AG04449 (cell line): ENCODE data around the gene SLC5A3.
A peak's percentile ranks its signal among the peaks of the same experiment; 100 is the strongest.

Experiments
- CTCF ChIA-PET: fragments of 350-600 bp; formaldehyde crosslinking; extraction: SDS; loops from one replicate; lab custom pipeline; 2021; ENCODE audit warnings: antibody characterized with exemption; lab: Yijun Ruan, JAX
- POLR2A ChIA-PET: fragments of 400-600, 350-600 bp; formaldehyde crosslinking; extraction: SDS; loops from one replicate; lab custom pipeline; 2020; ENCODE audit warnings: antibody characterized with exemption, inconsistent platforms; lab: Yijun Ruan, JAX
- DNase-seq: peaks from one replicate; pipeline ENCODE4 v3.0.0-alpha.2; 2010; ENCODE audit warnings: low read depth, low spot score
- H3K4me3 ChIP-seq: 2 replicates; pipeline ENCODE4 v1.5.1; 2011; ENCODE audit warnings: low read depth, mild to moderate bottlenecking, control low read depth, low read length
- TF ChIP-seq, protein P1 (sequence below): IDR thresholded peaks from one replicate; pipeline ENCODE4 v1.5.1; 2011; ENCODE audit warnings: mild to moderate bottlenecking, moderate library complexity, low read length, control low read depth, inconsistent platforms; ENCODE audit not compliant: insufficient read depth; ENCODE audit errors: missing control alignments

SLC5A3 gene

DNA sequence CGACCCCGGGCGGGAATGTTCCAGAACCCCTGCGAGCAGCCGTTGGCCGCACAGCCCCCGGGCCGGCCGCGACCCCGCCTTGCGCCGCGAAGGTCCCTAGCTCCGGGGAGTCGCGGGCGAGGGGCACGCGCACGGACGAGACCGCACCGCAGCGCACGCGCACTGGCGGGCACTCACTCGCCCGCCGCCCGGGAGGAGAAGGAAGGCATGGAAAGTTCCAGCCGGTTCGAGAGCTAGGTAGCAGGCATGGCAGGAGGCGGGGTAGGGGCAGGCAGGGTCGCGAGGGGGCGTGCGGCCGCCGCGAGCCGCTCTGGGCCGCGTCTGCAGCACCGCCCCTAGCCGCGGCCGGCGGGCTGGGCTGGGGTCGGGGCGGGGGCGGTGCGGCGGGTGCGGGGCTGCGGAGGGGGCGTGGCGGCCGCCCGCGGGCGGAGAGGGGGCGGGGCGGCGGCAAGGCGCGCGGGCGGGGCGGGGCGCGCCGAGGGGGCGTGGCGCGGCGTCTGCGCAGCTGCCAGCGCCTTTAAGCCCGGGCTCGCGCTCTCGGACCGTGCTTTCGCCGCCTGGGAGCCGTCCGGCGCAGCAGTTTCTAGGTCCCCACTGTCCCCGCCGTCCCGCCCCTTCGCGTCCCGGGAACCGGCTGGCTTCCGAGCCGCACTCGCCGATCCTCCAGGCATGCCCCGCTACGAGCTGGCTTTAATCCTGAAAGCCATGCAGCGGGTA is at the start of gene SLC5A3, which contains the start of gene MRPS6:
SLC5A3 (plus strand) TSS at position 547 of the 717 bp plus-strand sequence. CDS start 21,621 bp downstream, outside the sequence.
MRPS6 (plus strand) TSS at position 547 of the 717 bp plus-strand sequence; CDS start at position 670, 123 bp downstream.
- CTCF ChIA-PET: interaction anchor here (1.3 to 5.1 kb wide), 6 partner anchors 10 to 277 kb away, joined by 3 to 37 read pairs (median 11); no protein-coding TSS in a partner anchor
- no peak for DNase-seq

DNA sequence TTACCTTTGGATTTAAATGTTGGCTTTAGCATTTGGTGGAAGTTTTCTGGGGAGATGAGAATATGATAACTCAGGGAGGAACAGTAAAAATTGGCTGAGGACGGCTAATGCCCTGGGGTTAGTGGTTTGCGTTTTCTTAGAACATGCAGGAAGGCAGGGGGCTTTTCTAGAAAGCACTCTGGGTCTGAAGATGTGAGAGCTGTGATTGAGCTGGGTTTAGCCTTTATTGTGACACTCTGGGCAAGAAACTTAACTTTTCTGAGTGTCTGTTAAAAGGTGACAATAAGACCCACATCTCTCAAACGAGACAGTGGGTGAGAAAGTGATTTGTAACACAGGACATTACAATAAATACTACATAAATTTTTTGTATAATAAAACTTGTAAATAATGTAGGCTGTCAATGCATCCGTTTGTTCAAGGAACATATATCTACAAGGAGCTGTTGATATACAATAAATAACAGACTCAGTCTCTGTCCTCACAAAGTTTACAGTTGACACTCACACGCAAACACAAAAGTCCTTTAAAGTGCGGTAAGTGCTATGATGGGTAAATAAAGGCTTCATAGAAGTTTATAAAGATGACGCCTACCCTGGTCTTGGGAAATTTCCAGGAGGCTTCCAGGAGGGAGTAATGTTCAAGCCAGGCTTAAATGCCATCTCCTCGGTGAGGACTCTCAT is 49.5 kb upstream of the SLC5A3 start:
- DNase-seq: no peak
- ChIA-PET POLR2A (no interaction called here), CTCF (no interaction called here)
- TF ChIP-seq, protein P1, sequence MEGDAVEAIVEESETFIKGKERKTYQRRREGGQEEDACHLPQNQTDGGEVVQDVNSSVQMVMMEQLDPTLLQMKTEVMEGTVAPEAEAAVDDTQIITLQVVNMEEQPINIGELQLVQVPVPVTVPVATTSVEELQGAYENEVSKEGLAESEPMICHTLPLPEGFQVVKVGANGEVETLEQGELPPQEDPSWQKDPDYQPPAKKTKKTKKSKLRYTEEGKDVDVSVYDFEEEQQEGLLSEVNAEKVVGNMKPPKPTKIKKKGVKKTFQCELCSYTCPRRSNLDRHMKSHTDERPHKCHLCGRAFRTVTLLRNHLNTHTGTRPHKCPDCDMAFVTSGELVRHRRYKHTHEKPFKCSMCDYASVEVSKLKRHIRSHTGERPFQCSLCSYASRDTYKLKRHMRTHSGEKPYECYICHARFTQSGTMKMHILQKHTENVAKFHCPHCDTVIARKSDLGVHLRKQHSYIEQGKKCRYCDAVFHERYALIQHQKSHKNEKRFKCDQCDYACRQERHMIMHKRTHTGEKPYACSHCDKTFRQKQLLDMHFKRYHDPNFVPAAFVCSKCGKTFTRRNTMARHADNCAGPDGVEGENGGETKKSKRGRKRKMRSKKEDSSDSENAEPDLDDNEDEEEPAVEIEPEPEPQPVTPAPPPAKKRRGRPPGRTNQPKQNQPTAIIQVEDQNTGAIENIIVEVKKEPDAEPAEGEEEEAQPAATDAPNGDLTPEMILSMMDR: no peak
- H3K4me3 ChIP-seq: no peak overlapping the region

More for the DNA sequence above, at the start of gene SLC5A3, which contains the start of gene MRPS6:
- POLR2A ChIA-PET: interaction anchor here (0.8 to 1.5 kb wide), 3 partner anchors 96 to 149 kb away, joined by 3 to 8 read pairs (median 6); no protein-coding TSS in a partner anchor
- TF ChIP-seq, protein P1: no peak
- H3K4me3 ChIP-seq: peak within 1 kb of the TSS; percentile 85

GRCh38 chr21:34024374-34024693 is 49.0 kb upstream of the SLC5A3 start:
- ChIA-PET CTCF (interaction anchor here (1.6 kb wide), 1 partner anchor 100 kb away, joined by 8 read pairs; no protein-coding TSS in a partner anchor), POLR2A (no interaction called here)
- DNase-seq: no peak
- H3K4me3 ChIP-seq: no peak overlapping the region
- TF ChIP-seq, protein P1: no peak

DNA sequence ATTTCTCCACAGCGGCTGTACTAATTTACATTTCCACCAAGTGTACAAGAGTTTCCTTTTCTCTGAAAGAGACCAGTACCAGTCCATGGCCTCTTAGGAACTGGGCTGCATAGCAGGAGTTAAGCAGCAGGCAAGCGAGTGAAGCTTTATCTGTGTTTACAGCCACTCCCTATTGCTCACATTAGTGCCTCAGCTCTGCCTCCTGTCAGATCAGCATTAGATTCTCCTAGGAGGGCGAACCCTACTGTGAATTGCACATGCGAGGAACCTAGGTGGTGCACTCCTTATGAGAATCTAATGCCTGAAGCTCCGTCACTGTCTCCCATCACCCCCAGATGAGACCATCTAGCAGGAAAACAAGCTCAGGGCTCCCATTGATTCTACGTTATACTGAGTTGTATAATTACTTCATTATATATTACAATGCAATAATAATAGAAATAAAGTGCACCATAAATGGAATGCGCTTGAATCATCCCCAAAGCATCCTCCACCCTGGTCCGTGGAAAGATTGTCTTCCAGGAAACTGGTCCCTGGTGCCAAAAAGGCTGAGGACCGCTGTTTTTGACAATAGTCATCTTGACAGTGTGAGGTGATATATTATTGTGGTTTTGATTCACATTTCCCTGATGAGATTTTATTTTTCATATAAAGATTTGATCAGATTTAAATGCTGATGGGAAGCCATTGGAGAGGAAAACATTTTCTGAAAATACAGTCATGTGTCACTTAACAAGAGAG is 45.5 kb upstream of the SLC5A3 start:
- ChIA-PET CTCF (no interaction called here), POLR2A (no interaction called here)
- DNase-seq: no peak
- H3K4me3 ChIP-seq: no peak overlapping the region
- TF ChIP-seq, protein P1: no peak

- ChIA-PET POLR2A (no interaction called here), CTCF (interaction anchor here (1.2 kb wide), 1 partner anchor 17 kb away, joined by 3 read pairs; no protein-coding TSS in a partner anchor)
- H3K4me3 ChIP-seq: no peak overlapping the region; the same call in 1 of the 2 replicates
- TF ChIP-seq, protein P1: no peak
- no peak for DNase-seq
Observed at GRCh38 chr21:34029743-34030528, 43.4 kb upstream of the SLC5A3 start.
